OCI-LY1 (cell line): ENCODE data around the gene AKAP13.

Experiments
- H2AFZ ChIP-seq: fragments of 200-600 bp; sonication (generic), shearing (Covaris generic); 2 replicates; pipeline ENCODE4 v1.6.0; 2014; ENCODE audit warnings: antibody characterized with exemption, mild to moderate bottlenecking, low read length
- H3F3A ChIP-seq: fragments of 200-600 bp; sonication (generic), shearing (Covaris generic); 2 replicates; pipeline ENCODE4 v1.6.0; 2014; ENCODE audit warnings: mild to moderate bottlenecking, antibody characterized with exemption, low read length, moderate library complexity; ENCODE audit not compliant: insufficient read depth
- H3K27ac ChIP-seq: fragments of 200-600 bp; sonication (generic); 2 replicates; pipeline ENCODE4 v1.5.1; 2014; ENCODE audit warnings: low read length, mixed run types, mild to moderate bottlenecking, low read depth; ENCODE audit not compliant: poor library complexity, severe bottlenecking
- H3K27me3 ChIP-seq: fragments of 200-600 bp; sonication (generic); 2 replicates; pipeline ENCODE4 v1.6.0; 2014; ENCODE audit warnings: antibody characterized with exemption, mild to moderate bottlenecking, low read length, moderate library complexity; ENCODE audit not compliant: insufficient read depth
- H3K36me3 ChIP-seq: fragments of 200-600 bp; sonication (generic); 2 replicates; pipeline ENCODE4 v1.6.1; 2014; ENCODE audit warnings: mild to moderate bottlenecking, antibody characterized with exemption, low read length, moderate library complexity, mixed read lengths; ENCODE audit not compliant: insufficient read depth
- H3K4me1 ChIP-seq: fragments of 200-600 bp; sonication (generic); 2 replicates; pipeline ENCODE4 v1.5.1; 2014; ENCODE audit warnings: mild to moderate bottlenecking, low read length, moderate library complexity; ENCODE audit not compliant: insufficient read depth, severe bottlenecking
- H3K4me2 ChIP-seq: fragments of 200-600 bp; sonication (generic), shearing (Covaris generic); 2 replicates; pipeline ENCODE4 v1.6.1; 2014; ENCODE audit warnings: low read length
- H3K4me3 ChIP-seq: fragments of 200-600 bp; sonication (generic); 2 replicates; pipeline ENCODE4 v1.5.1; 2014; ENCODE audit warnings: low read length, low read depth, mild to moderate bottlenecking, mixed read lengths; ENCODE audit not compliant: poor library complexity, severe bottlenecking
- H3K79me2 ChIP-seq: fragments of 200-600 bp; shearing (Covaris generic); 2 replicates; pipeline ENCODE4 v1.6.1; 2016; ENCODE audit warnings: mixed run types, low read length, mixed read lengths; ENCODE audit not compliant: insufficient read depth
- H3K9ac ChIP-seq: fragments of 200-600 bp; sonication (generic), shearing (Covaris generic); 2 replicates; pipeline ENCODE4 v1.6.1; 2014; ENCODE audit warnings: mild to moderate bottlenecking, low read length, mixed read lengths
- H3K9me2 ChIP-seq: fragments of 200-600 bp; sonication (generic), shearing (Covaris generic); 2 replicates; pipeline ENCODE4 v1.6.1; 2014; ENCODE audit warnings: low read depth, mild to moderate bottlenecking, low read length, mixed read lengths
- H3K9me3 ChIP-seq: fragments of 200-600 bp; shearing (Covaris generic); 2 replicates; pipeline ENCODE4 v1.6.1; 2014; ENCODE audit warnings: low read length, mixed read lengths
- H4K20me1 ChIP-seq: fragments of 200-600 bp; sonication (generic), shearing (Covaris generic); 2 replicates; pipeline ENCODE4 v1.6.0; 2016; ENCODE audit warnings: mild to moderate bottlenecking, low read length; ENCODE audit not compliant: insufficient read depth
- EZH2 ChIP-seq: fragments of 200-600 bp; sonication (generic), shearing (Covaris generic); IDR thresholded peaks from 2 replicates; pipeline ENCODE4 v1.8.0; 2017; ENCODE audit warnings: borderline replicate concordance, mixed run types, mild to moderate bottlenecking, antibody characterized with exemption, low read length, moderate library complexity, mixed read lengths
- TF ChIP-seq, protein P1 (sequence below): fragments of 200-600 bp; sonication (generic), shearing (Covaris generic); IDR thresholded peaks from 2 replicates; pipeline ENCODE4 v1.5.1; 2017; ENCODE audit warnings: mild to moderate bottlenecking, antibody characterized with exemption, low read length, moderate library complexity, mixed read lengths

AKAP13 gene

GRCh38 chr15:85598718-85599398 lies 218.5 kb downstream of the AKAP13 start:
- no peaks in the 10 kb centered on the region for H3K27me3 ChIP-seq
- H3K4me3 ChIP-seq: no peak overlapping the region
- H3K4me2 ChIP-seq: no peak overlapping the region
- TF ChIP-seq, protein P1, sequence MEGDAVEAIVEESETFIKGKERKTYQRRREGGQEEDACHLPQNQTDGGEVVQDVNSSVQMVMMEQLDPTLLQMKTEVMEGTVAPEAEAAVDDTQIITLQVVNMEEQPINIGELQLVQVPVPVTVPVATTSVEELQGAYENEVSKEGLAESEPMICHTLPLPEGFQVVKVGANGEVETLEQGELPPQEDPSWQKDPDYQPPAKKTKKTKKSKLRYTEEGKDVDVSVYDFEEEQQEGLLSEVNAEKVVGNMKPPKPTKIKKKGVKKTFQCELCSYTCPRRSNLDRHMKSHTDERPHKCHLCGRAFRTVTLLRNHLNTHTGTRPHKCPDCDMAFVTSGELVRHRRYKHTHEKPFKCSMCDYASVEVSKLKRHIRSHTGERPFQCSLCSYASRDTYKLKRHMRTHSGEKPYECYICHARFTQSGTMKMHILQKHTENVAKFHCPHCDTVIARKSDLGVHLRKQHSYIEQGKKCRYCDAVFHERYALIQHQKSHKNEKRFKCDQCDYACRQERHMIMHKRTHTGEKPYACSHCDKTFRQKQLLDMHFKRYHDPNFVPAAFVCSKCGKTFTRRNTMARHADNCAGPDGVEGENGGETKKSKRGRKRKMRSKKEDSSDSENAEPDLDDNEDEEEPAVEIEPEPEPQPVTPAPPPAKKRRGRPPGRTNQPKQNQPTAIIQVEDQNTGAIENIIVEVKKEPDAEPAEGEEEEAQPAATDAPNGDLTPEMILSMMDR: no peak
- TF ChIP-seq EZH2: no peak
- peaks cover 34% of the 10 kb centered on the region; the same call in 1 of the 2 replicates for H3K36me3 ChIP-seq
- H3K9me2 ChIP-seq: no peaks in the 10 kb centered on the region
- H2AFZ ChIP-seq: no peak overlapping the region
- H3F3A ChIP-seq: no peaks in the 10 kb centered on the region
- H3K79me2 ChIP-seq: peaks cover 13% of the 10 kb centered on the region; the same call in 1 of the 2 replicates
- peaks cover 8% of the 10 kb centered on the region for H3K4me1 ChIP-seq
- no peaks in the 10 kb centered on the region for H3K9me3 ChIP-seq
- no peaks in the 10 kb centered on the region for H4K20me1 ChIP-seq
- no peak overlapping the region for H3K9ac ChIP-seq
- H3K27ac ChIP-seq: no peak overlapping the region

GRCh38 chr15:85600001-85600400 lies 219.6 kb downstream of the AKAP13 start:
- H3K9ac ChIP-seq: no peak overlapping the region
- no peaks in the 10 kb centered on the region for H3K9me3 ChIP-seq
- no peak overlapping the region for H2AFZ ChIP-seq
- no peaks in the 10 kb centered on the region for H3K9me2 ChIP-seq
- H3K36me3 ChIP-seq: peaks cover 38% of the 10 kb centered on the region; the same call in 1 of the 2 replicates
- no peaks in the 10 kb centered on the region for H3F3A ChIP-seq
- no peaks in the 10 kb centered on the region for H3K27me3 ChIP-seq
- no peak overlapping the region for H3K4me3 ChIP-seq
- H3K79me2 ChIP-seq: peaks cover 13% of the 10 kb centered on the region; the same call in 1 of the 2 replicates
- no peak for TF ChIP-seq EZH2
- TF ChIP-seq, protein P1: no peak
- no peaks in the 10 kb centered on the region for H4K20me1 ChIP-seq
- H3K4me2 ChIP-seq: no peak overlapping the region
- no peak overlapping the region for H3K27ac ChIP-seq
- H3K4me1 ChIP-seq: peaks cover 8% of the 10 kb centered on the region

DNA sequence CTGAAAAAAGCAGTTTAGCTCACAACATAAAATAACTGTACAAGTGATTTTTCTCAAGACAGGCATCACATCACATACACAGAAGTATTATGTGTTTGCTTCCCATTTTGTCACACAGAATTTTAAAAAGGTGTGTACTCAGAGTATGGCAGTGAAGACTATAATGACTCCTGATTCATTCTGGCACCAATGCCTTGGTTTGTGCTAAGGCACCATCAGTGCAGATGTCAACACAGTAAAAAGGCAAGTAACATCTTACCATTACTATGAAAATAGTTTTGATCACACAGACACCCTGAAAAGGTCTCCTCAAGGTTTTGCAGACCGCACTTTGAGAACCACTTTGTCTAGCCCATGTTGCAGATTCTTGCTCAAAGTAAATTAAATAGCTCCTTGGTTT lies 222.8 kb downstream of the AKAP13 start:
- Histone ChIP-seq H3K9me3 (no peaks in the 10 kb centered on the region), H3F3A (no peaks in the 10 kb centered on the region), H4K20me1 (no peaks in the 10 kb centered on the region), H3K9me2 (no peaks in the 10 kb centered on the region), H3K27me3 (no peaks in the 10 kb centered on the region), H3K4me1 (no peaks in the 10 kb centered on the region), H3K9ac (no peak overlapping the region), H2AFZ (no peak overlapping the region), H3K79me2 (0 out of 2 replicates have a peak, but pooled peaks cover 7% of the 10 kb centered on the region), H3K4me3 (no peak overlapping the region), H3K36me3 (peaks cover 29% of the 10 kb centered on the region; the same call in 1 of the 2 replicates), H3K4me2 (no peak overlapping the region), H3K27ac (no peak overlapping the region)
- TF ChIP-seq EZH2: no peak
- TF ChIP-seq, protein P1: no peak
